GM23338 (cell line): ENCODE data around the gene COL6A1. TPM values are rescaled to one million over a fixed set of nuclear protein-coding genes. Genes with fewer than 3 reads are reported as not detected.

Experiments
- ATAC-seq: fragments of 200-7000 bp; cut with Tn5 transposase; 3 replicates; pipeline ENCODE4 v1.9.1; 2020
- DNase-seq: peaks from one replicate; pipeline ENCODE4 v3.0.0-alpha.2; 2015; ENCODE audit warnings: low spot score
- H2AFZ ChIP-seq: fragments of 200-600 bp; sonication (generic); 2 replicates; pipeline ENCODE4 v1.8.0; 2016; ENCODE audit warnings: antibody characterized with exemption, mild to moderate bottlenecking, moderate library complexity
- H3F3A ChIP-seq: fragments of 200-600 bp; sonication (generic); replicated peaks from 2 replicates; pipeline ENCODE4 v1.8.0; 2017; ENCODE audit warnings: antibody characterized with exemption, mixed run types, low read depth
- H3K27ac ChIP-seq: fragments of 200-600 bp; sonication (generic); 2 replicates; pipeline ENCODE4 v1.6.1; 2016; ENCODE audit warnings: low read depth
- H3K27me3 ChIP-seq: fragments of 200-600 bp; sonication (generic); 2 replicates; pipeline ENCODE4 v1.8.0; 2016; ENCODE audit warnings: mild to moderate bottlenecking, mixed run types, moderate library complexity; ENCODE audit not compliant: insufficient read depth
- H3K36me3 ChIP-seq: fragments of 200-600 bp; sonication (generic); 2 replicates; pipeline ENCODE4 v1.8.0; 2016; ENCODE audit warnings: mild to moderate bottlenecking; ENCODE audit not compliant: insufficient read depth
- H3K4me1 ChIP-seq: fragments of 200-600 bp; sonication (generic); 2 replicates; pipeline ENCODE4 v1.8.0; 2016; ENCODE audit warnings: mild to moderate bottlenecking, moderate library complexity; ENCODE audit not compliant: insufficient read depth
- H3K4me2 ChIP-seq: fragments of 200-600 bp; sonication (generic); 2 replicates; pipeline ENCODE4 v1.7.1; 2017; ENCODE audit warnings: mixed run types
- H3K4me3 ChIP-seq: fragments of 200-600 bp; sonication (generic); 2 replicates; pipeline ENCODE4 v1.6.1; 2016; ENCODE audit warnings: mixed run types
- H3K79me2 ChIP-seq: fragments of 200-600 bp; sonication (generic); replicated peaks from 2 replicates; pipeline ENCODE4 v1.8.0; 2017; ENCODE audit warnings: mild to moderate bottlenecking; ENCODE audit not compliant: insufficient read depth
- H3K9me2 ChIP-seq: fragments of 200-600 bp; sonication (generic); 2 replicates; pipeline ENCODE4 v1.8.0; 2017; ENCODE audit not compliant: insufficient read depth
- H4K20me1 ChIP-seq: fragments of 200-600 bp; sonication (generic); replicated peaks from 2 replicates; pipeline ENCODE4 v1.8.0; 2017; ENCODE audit warnings: mild to moderate bottlenecking; ENCODE audit not compliant: insufficient read depth
- H3K27ac Mint-ChIP-seq: 2 replicates; pipeline ENCODE4 v1.8.0; 2020; ENCODE audit warnings: inconsistent platforms, mild to moderate bottlenecking, moderate library complexity, mixed read lengths
- H3K27me3 Mint-ChIP-seq: 3 replicates; pipeline ENCODE4 v1.8.0; 2022; ENCODE audit warnings: low read depth, mild to moderate bottlenecking, moderate library complexity, mixed read lengths, inconsistent platforms; ENCODE audit not compliant: insufficient read depth, poor library complexity
- H3K36me3 Mint-ChIP-seq: 3 replicates; pipeline ENCODE4 v1.8.0; 2021; ENCODE audit warnings: low read depth, mild to moderate bottlenecking, inconsistent platforms, moderate library complexity, mixed read lengths
- H3K4me1 Mint-ChIP-seq: 3 replicates; pipeline ENCODE4 v1.8.0; 2020; ENCODE audit warnings: mild to moderate bottlenecking, inconsistent platforms, mixed read lengths
- H3K4me3 Mint-ChIP-seq: 3 replicates; pipeline ENCODE4 v1.8.0; 2021; ENCODE audit warnings: moderate library complexity, mild to moderate bottlenecking, inconsistent platforms, mixed read lengths
- H3K9me3 Mint-ChIP-seq: 3 replicates; pipeline ENCODE4 v1.8.0; 2020; ENCODE audit warnings: moderate library complexity, mild to moderate bottlenecking, inconsistent platforms, mixed read lengths
- ETS1 ChIP-seq: IDR thresholded peaks from 2 replicates; pipeline ENCODE4 v1.6.1; 2016; ENCODE audit warnings: antibody characterized with exemption
- EZH2 ChIP-seq: fragments of 200-600 bp; sonication (generic); IDR thresholded peaks from one replicate; pipeline ENCODE4 v1.8.0; 2017; ENCODE audit warnings: antibody characterized with exemption, mild to moderate bottlenecking, low read depth; ENCODE audit not compliant: unreplicated experiment
- EZH2phosphoT487 ChIP-seq: fragments of 200-600 bp; sonication (generic); IDR thresholded peaks from one replicate; pipeline ENCODE4 v1.8.1; 2018; ENCODE audit warnings: antibody characterized with exemption; ENCODE audit not compliant: unreplicated experiment
- NANOG ChIP-seq: IDR thresholded peaks from 2 replicates; pipeline ENCODE4 v1.6.1; 2016; ENCODE audit warnings: antibody characterized with exemption, borderline replicate concordance
- POLR2AphosphoS5 ChIP-seq: IDR thresholded peaks from 2 replicates; pipeline ENCODE4 v1.6.1; 2016; ENCODE audit warnings: antibody characterized with exemption, low read depth
- REST ChIP-seq: IDR thresholded peaks from one replicate; pipeline ENCODE4 v1.6.1; 2018; ENCODE audit warnings: antibody characterized with exemption; ENCODE audit not compliant: unreplicated experiment
- STAT1 ChIP-seq: IDR thresholded peaks from one replicate; pipeline ENCODE4 v1.6.1; 2016; ENCODE audit warnings: antibody characterized with exemption; ENCODE audit not compliant: unreplicated experiment
- ZNF331 ChIP-seq: fragments of 250-450 bp; sonication (Bioruptor Pico); IDR thresholded peaks from 2 replicates; pipeline ENCODE4 v1.5.0; 2020; ENCODE audit warnings: low read depth, mild to moderate bottlenecking, moderate library complexity
- polyA plus RNA-seq: library from polyadenylated mRNA; unstranded; fragments of >200 nt; fragmentation: Nextera tagmentation; extraction: Ambion mirVana; gene quantifications from 2 replicates; pipeline ENCODE4 v1.2.1, GENCODE V29; 2016
- total RNA-seq: library from RNA; depleted of rRNA; stranded (reverse); fragments of >200 nt; shearing (Covaris generic); gene quantifications from 2 replicates; pipeline ENCODE4 v1.2.3, GENCODE V29; 2014

The COL6A1 gene
- total and polyA plus RNA-seq, 2 experiments from 2014 or later: 76.0 to 180 TPM

GRCh38 chr21:45938453-45938755 is 43.2 kb upstream of the COL6A1 start:
- TF ChIP-seq STAT1: no peak
- no peak for TF ChIP-seq REST
- TF ChIP-seq POLR2AphosphoS5: no peak
- TF ChIP-seq EZH2phosphoT487: no peak
- no peak for TF ChIP-seq ZNF331 (CRISPR knock-in tag)
- no peak for TF ChIP-seq EZH2
- Histone ChIP-seq H3K27me3 (no peaks in the 10 kb centered on the region), H4K20me1 (no peaks in the 10 kb centered on the region), H3K36me3 (no peaks in the 10 kb centered on the region), H3K4me1 (no peaks in the 10 kb centered on the region), H3K4me2 (no peak overlapping the region), H3K4me3 (no peak overlapping the region), H3K9me2 (no peaks in the 10 kb centered on the region), H3K79me2 (no peaks in the 10 kb centered on the region), H2AFZ (no peak overlapping the region), H3K27ac (no peak overlapping the region), H3F3A (no peaks in the 10 kb centered on the region)
- ATAC-seq: 0 out of 3 replicates have a peak, but pooled peaks have one; percentile 17
- Mint-ChIP-seq H3K36me3 (peaks cover 5% of the 10 kb centered on the region; the same call in 2 of the 3 replicates), H3K4me3 (no peak overlapping the region), H3K4me1 (no peaks in the 10 kb centered on the region; the same call in 2 of the 3 replicates), H3K27ac (no peak overlapping the region), H3K27me3 (peaks cover 11% of the 10 kb centered on the region), H3K9me3 (peaks cover 28% of the 10 kb centered on the region)
- DNase-seq: no peak

GRCh38 chr21:45938811-45939520 is 42.6 kb upstream of the COL6A1 start:
- Histone ChIP-seq H3K4me1 (no peaks in the 10 kb centered on the region), H3K27me3 (no peaks in the 10 kb centered on the region), H3K4me3 (no peak overlapping the region), H3K79me2 (no peaks in the 10 kb centered on the region), H3K4me2 (no peak overlapping the region), H4K20me1 (no peaks in the 10 kb centered on the region), H3K36me3 (no peaks in the 10 kb centered on the region), H2AFZ (no peak overlapping the region), H3K27ac (no peak overlapping the region), H3K9me2 (no peaks in the 10 kb centered on the region), H3F3A (no peaks in the 10 kb centered on the region)
- no peak overlapping the region for H3K27ac Mint-ChIP-seq
- ATAC-seq (no peak), DNase-seq (no peak)
- H3K4me3 Mint-ChIP-seq: no peak overlapping the region
- peaks cover 11% of the 10 kb centered on the region for H3K27me3 Mint-ChIP-seq
- H3K9me3 Mint-ChIP-seq: peaks cover 26% of the 10 kb centered on the region
- no peaks in the 10 kb centered on the region; the same call in 2 of the 3 replicates for H3K4me1 Mint-ChIP-seq
- peaks cover 3% of the 10 kb centered on the region; the same call in 2 of the 3 replicates for H3K36me3 Mint-ChIP-seq
- no peak for TF ChIP-seq REST
- no peak for TF ChIP-seq POLR2AphosphoS5
- TF ChIP-seq ZNF331 (CRISPR knock-in tag): no peak
- no peak for TF ChIP-seq NANOG
- TF ChIP-seq ETS1: no peak
